ENCODE measurements around the gene GAREM1. TPM values are rescaled to one million over a fixed set of nuclear protein-coding genes. Genes with fewer than 3 reads are reported as not detected.

Gene GAREM1
- total RNA-seq, 1 experiment from 2014 or later = 7.0 TPM

DNA sequence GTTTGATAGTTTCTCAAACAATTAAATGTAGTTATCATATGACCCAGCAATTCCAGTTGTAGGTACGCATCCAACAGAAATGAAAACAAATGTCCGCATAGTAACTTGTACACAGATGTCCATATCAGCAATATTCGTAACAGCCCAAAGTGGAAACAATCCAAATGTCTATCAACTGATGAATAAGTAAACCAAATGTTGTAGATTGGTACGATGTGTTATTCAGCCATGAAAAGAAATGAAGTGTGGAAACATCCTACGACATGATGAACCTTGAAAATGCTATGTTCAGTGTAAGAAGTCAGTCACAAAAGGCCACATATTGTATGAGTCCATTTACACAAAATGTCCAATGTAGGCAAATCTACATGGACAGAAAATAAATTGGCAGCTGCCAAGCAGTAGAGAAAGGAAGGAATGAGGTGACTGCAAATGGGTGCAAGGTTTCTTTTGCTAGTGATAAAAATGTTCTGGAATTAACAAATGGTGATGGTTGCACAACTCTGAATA lies 26.9 kb downstream of the GAREM1 start:
- POLR2A ChIA-PET = no interaction called here
- H3K36me3 Mint-ChIP-seq = no peaks in the 10 kb centered on the region
- no peak overlapping the region for H3K27ac Mint-ChIP-seq
- H3K4me3 Mint-ChIP-seq = no peak overlapping the region
- H3K27me3 Mint-ChIP-seq (ENCODE audit: low read depth) = no peaks in the 10 kb centered on the region
- TF ChIP-seq NR3C1 (CRISPR knock-in tag; conservative IDR thresholded peaks at IDR 0.05; ENCODE audit: low read depth) = no peak
- TF ChIP-seq SOX15 (CRISPR knock-in tag; IDR thresholded peaks at IDR 0.05) = no peak
- TF ChIP-seq CREB1 (CRISPR knock-in tag; IDR thresholded peaks at IDR 0.05) = no peak
- no peak for TF ChIP-seq FOXP1 (CRISPR knock-in tag; IDR thresholded peaks at IDR 0.05; ENCODE audit: borderline replicate concordance)
- no peak for TF ChIP-seq TP53 (CRISPR knock-in tag; IDR thresholded peaks at IDR 0.05)
- TF ChIP-seq, protein P1, sequence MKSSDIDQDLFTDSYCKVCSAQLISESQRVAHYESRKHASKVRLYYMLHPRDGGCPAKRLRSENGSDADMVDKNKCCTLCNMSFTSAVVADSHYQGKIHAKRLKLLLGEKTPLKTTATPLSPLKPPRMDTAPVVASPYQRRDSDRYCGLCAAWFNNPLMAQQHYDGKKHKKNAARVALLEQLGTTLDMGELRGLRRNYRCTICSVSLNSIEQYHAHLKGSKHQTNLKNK (CRISPR knock-in tag; IDR thresholded peaks at IDR 0.05) = no peak
- TF ChIP-seq ATF6 (CRISPR knock-in tag; IDR thresholded peaks at IDR 0.05) = no peak
- no peak for TF ChIP-seq JAZF1 (CRISPR knock-in tag; IDR thresholded peaks at IDR 0.05)
- no peak for TF ChIP-seq GABPB1 (CRISPR knock-in tag; IDR thresholded peaks at IDR 0.05)
- no peak for TF ChIP-seq ZNF219 (CRISPR knock-in tag; IDR thresholded peaks at IDR 0.05; ENCODE audit: borderline replicate concordance)
- TF ChIP-seq ETV6 (CRISPR knock-in tag; IDR thresholded peaks at IDR 0.05) = no peak
- no peak for TF ChIP-seq ZNF281 (CRISPR knock-in tag; IDR thresholded peaks at IDR 0.05)
- DNase-seq (ENCODE audit: low spot score) (no peak), ATAC-seq (no peak)
- H3K9me3 Mint-ChIP-seq = no peaks in the 10 kb centered on the region
- CTCF ChIA-PET = no interaction called here
- peaks cover 2% of the 10 kb centered on the region; the same call in 1 of the 2 replicates for H3K4me1 Mint-ChIP-seq

DNA sequence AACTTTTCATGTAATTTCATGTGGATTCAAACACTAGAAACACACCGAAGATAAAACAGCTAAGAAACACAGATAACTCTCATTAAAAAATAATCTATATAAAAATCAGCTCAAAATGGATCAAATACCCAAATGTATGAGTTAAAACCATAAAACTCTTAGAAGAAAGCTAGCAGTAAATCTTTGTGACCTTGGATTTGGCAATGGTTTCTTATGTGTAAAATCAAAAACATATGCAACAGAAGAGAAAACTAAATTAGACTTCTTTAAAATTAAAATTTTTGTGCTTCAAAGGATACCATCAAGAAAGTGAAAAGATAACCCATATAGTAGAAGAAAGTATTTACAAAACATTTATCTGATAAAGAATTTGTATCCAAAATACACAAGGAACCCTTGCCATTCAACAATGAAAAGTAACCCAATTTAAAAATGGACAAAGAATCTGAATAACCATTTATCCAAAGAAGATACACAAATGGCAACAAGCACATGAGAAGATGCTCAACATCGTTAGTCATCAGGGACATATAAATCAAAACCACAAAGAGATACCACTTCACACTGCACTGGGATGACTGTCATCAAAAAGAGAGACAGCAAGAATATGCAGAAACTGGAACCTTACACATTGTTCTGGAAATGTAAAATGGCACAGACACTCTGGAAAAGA lies 27.5 kb downstream of the GAREM1 start:
- ChIA-PET CTCF (interaction anchor here (1.8 to 2.8 kb wide), 2 partner anchors 28 to 154 kb away, joined by 6 to 13 read pairs; partner anchors contain the start of gene GAREM1), POLR2A (no interaction called here)
- peaks cover 2% of the 10 kb centered on the region; the same call in 1 of the 2 replicates for H3K4me1 Mint-ChIP-seq

GRCh38 chr18:32442575-32442974 lies 28.1 kb downstream of the GAREM1 start:
- Mint-ChIP-seq H3K4me3 (no peak overlapping the region), H3K36me3 (no peaks in the 10 kb centered on the region), H3K27ac (no peak overlapping the region), H3K4me1 (peaks cover 2% of the 10 kb centered on the region; the same call in 1 of the 2 replicates), H3K27me3 (ENCODE audit: low read depth) (no peaks in the 10 kb centered on the region), H3K9me3 (no peaks in the 10 kb centered on the region)
- no peak for ATAC-seq
- CTCF ChIA-PET = interaction anchor here (1.3 to 2.8 kb wide), 3 partner anchors 29 to 171 kb away, joined by 3 to 13 read pairs (median 6); partner anchors contain the start of gene GAREM1
- POLR2A ChIA-PET = interaction anchor here (1.4 kb wide), 1 partner anchor 28 kb away, joined by 6 read pairs; the partner anchor contains the start of gene GAREM1
- no peak for DNase-seq (ENCODE audit: low spot score)
- TF ChIP-seq RELA (CRISPR knock-in tag; IDR thresholded peaks at IDR 0.05; ENCODE audit: borderline replicate concordance) (no peak), ZNF232 (CRISPR knock-in tag; IDR thresholded peaks at IDR 0.05) (no peak), NFE2L1 (CRISPR knock-in tag; IDR thresholded peaks at IDR 0.05) (no peak), IRF1 (CRISPR knock-in tag; IDR thresholded peaks at IDR 0.05) (no peak), IRF2 (CRISPR knock-in tag; IDR thresholded peaks at IDR 0.05; ENCODE audit: borderline replicate concordance, low read depth) (no peak), ESRRA (CRISPR knock-in tag; IDR thresholded peaks at IDR 0.05; ENCODE audit: borderline replicate concordance) (no peak), PRRX2 (CRISPR knock-in tag; IDR thresholded peaks at IDR 0.05) (no peak)
- TF ChIP-seq, protein P2, sequence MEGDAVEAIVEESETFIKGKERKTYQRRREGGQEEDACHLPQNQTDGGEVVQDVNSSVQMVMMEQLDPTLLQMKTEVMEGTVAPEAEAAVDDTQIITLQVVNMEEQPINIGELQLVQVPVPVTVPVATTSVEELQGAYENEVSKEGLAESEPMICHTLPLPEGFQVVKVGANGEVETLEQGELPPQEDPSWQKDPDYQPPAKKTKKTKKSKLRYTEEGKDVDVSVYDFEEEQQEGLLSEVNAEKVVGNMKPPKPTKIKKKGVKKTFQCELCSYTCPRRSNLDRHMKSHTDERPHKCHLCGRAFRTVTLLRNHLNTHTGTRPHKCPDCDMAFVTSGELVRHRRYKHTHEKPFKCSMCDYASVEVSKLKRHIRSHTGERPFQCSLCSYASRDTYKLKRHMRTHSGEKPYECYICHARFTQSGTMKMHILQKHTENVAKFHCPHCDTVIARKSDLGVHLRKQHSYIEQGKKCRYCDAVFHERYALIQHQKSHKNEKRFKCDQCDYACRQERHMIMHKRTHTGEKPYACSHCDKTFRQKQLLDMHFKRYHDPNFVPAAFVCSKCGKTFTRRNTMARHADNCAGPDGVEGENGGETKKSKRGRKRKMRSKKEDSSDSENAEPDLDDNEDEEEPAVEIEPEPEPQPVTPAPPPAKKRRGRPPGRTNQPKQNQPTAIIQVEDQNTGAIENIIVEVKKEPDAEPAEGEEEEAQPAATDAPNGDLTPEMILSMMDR (IDR thresholded peaks at IDR 0.05) = no peak

More for the DNA sequence above, 27.5 kb downstream of the GAREM1 start:
- H3K27ac Mint-ChIP-seq = no peak overlapping the region
- H3K36me3 Mint-ChIP-seq = no peaks in the 10 kb centered on the region
- no peaks in the 10 kb centered on the region for H3K27me3 Mint-ChIP-seq (ENCODE audit: low read depth)
- TF ChIP-seq, protein P3, sequence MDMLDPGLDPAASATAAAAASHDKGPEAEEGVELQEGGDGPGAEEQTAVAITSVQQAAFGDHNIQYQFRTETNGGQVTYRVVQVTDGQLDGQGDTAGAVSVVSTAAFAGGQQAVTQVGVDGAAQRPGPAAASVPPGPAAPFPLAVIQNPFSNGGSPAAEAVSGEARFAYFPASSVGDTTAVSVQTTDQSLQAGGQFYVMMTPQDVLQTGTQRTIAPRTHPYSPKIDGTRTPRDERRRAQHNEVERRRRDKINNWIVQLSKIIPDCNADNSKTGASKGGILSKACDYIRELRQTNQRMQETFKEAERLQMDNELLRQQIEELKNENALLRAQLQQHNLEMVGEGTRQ (CRISPR knock-in tag; IDR thresholded peaks at IDR 0.05) = no peak
- no peaks in the 10 kb centered on the region for H3K9me3 Mint-ChIP-seq
- DNase-seq (ENCODE audit: low spot score) = no peak
- no peak overlapping the region for H3K4me3 Mint-ChIP-seq
- ATAC-seq = no peak
